GM10248 (cell line): ENCODE measurements around the gene CCN5.

Experiments used
- CTCF ChIA-PET: fragments of 300-600 bp; sonication (Branson Sonifier 250); formaldehyde crosslinking; extraction: SDS; loops from one replicate; lab custom pipeline; 2021; ENCODE audit warnings: antibody characterized with exemption; lab: Yijun Ruan, JAX
- POLR2A ChIA-PET: fragments of 350-650 bp; sonication (Branson Sonifier 250); formaldehyde crosslinking; extraction: SDS; loops from one replicate; lab custom pipeline; 2020; ENCODE audit warnings: antibody characterized with exemption; lab: Yijun Ruan, JAX
- DNase-seq: peaks from one replicate; pipeline ENCODE4 v3.0.0; 2012; ENCODE audit errors: extremely low spot score
- CTCF ChIP-seq: IDR thresholded peaks from 2 replicates; pipeline ENCODE4 v1.5.1; 2012; ENCODE audit warnings: mild to moderate bottlenecking, low read depth; ENCODE audit errors: extremely low read depth, missing control alignments, control extremely low read depth

The CCN5 gene

GRCh38 chr20:44681796-44682566, 33.2 kb upstream of the CCN5 start:
- TF ChIP-seq CTCF: no peak
- ChIA-PET POLR2A (interaction anchor here (0.6 kb wide), 1 partner anchor 247 kb away, joined by 4 read pairs; no protein-coding TSS in a partner anchor), CTCF (interaction anchor here (1.0 to 7.0 kb wide), 28 partner anchors 9 to 464 kb away, joined by 3 to 178 read pairs (median 14); partner anchors contain the start of gene KCNK15)
- DNase-seq: no peak

- peak; percentile 76 for TF ChIP-seq CTCF
- ChIA-PET CTCF (interaction anchor here (0.7 to 7.0 kb wide), 55 partner anchors 10 to 468 kb away, joined by 3 to 178 read pairs (median 5); partner anchors contain the start of genes CCN5, KCNK15 and TTPAL), POLR2A (interaction anchor here (0.6 kb wide), 1 partner anchor 296 kb away, joined by 4 read pairs; no protein-coding TSS in a partner anchor)
- peak; percentile 83 for DNase-seq
Observed at GRCh38 chr20:44683263-44684046, 31.7 kb upstream of the CCN5 start.

- CTCF ChIA-PET: interaction anchor here (0.7 to 7.0 kb wide), 59 partner anchors 11 to 469 kb away, joined by 3 to 178 read pairs (median 6); partner anchors contain the start of genes ADA, CCN5 and KCNK15
- POLR2A ChIA-PET: interaction anchor here (0.5 to 0.6 kb wide), 2 partner anchors 31 to 181 kb away, joined by 3 read pairs; no protein-coding TSS in a partner anchor
- DNase-seq: no peak
- TF ChIP-seq CTCF: no peak
Observed at GRCh38 chr20:44684047-44684967, 30.9 kb upstream of the CCN5 start.

- no peak for DNase-seq
- TF ChIP-seq CTCF: no peak
- POLR2A ChIA-PET: no interaction called here
- CTCF ChIA-PET: interaction anchor here (6.4 to 7.0 kb wide), 2 partner anchors 8 to 42 kb away, joined by 68 to 178 read pairs; no protein-coding TSS in a partner anchor
Observed at GRCh38 chr20:44686934-44687333, 28.2 kb upstream of the CCN5 start.

- TF ChIP-seq CTCF: no peak
- no peak for DNase-seq
- CTCF ChIA-PET: no interaction called here
- POLR2A ChIA-PET: no interaction called here
Observed at GRCh38 chr20:44688053-44688625, 27.0 kb upstream of the CCN5 start.
